Progenitor cell of endocrine pancreas (in vitro differentiated cells): Measurements from ENCODE around the gene WDR3. TPM values are rescaled to one million over a fixed set of nuclear protein-coding genes. Genes with fewer than 3 reads are reported as not detected.

Experiments
- DNase-seq: peaks from one replicate; pipeline ENCODE4 v3.0.0; 2021; ENCODE audit warnings: low spot score; ENCODE audit not compliant: unreplicated experiment
- H3K27ac Mint-ChIP-seq: 2 replicates; pipeline ENCODE4 v1.8.0; 2021; ENCODE audit warnings: mild to moderate bottlenecking, moderate library complexity, mixed read lengths
- H3K27me3 Mint-ChIP-seq: 2 replicates; pipeline ENCODE4 v1.8.0; 2021; ENCODE audit warnings: mixed read lengths
- H3K36me3 Mint-ChIP-seq: 2 replicates; pipeline ENCODE4 v1.8.0; 2022; ENCODE audit warnings: mixed read lengths; ENCODE audit not compliant: insufficient read depth
- H3K4me1 Mint-ChIP-seq: 2 replicates; pipeline ENCODE4 v1.8.0; 2021; ENCODE audit warnings: low read depth, mixed read lengths
- H3K4me3 Mint-ChIP-seq: 2 replicates; pipeline ENCODE4 v1.8.0; 2021; ENCODE audit warnings: low read depth, mild to moderate bottlenecking, moderate library complexity, mixed read lengths
- H3K9me3 Mint-ChIP-seq: 2 replicates; pipeline ENCODE4 v1.8.0; 2021; ENCODE audit warnings: low read depth, mixed read lengths
- total RNA-seq: library from RNA; stranded (reverse); gene quantifications from 2 replicates; pipeline ENCODE4 v1.2.1, GENCODE V29; 2021
- TF ChIP-seq, protein P1 (sequence below): fragments of 200-600 bp; sonication (generic); IDR thresholded peaks from one replicate; pipeline ENCODE4 v1.5.0; 2021; ENCODE audit warnings: antibody characterized with exemption, mild to moderate bottlenecking; ENCODE audit not compliant: unreplicated experiment

The WDR3 gene
- total RNA-seq, 1 donor from 2014 or later, result 28.6 TPM

DNA sequence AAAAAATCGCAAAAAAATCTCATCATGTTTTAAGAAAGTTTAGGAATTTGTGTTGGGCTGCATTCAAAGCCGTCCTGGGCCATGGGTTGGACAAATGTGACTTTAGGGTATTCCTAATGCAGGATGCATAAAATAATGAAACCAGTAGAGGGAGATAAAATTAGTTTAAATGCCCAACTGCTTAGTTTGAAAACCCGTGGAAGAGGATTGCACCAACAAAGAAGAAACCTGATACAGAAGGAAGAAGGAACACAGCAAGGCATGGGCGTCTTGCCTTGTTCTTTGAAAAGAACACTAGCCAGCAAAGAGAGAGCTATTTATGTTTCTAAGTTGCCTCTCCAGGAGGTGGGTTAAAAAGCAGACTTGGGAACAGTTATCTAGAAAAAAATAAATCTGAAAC, 37.9 kb downstream of the WDR3 start:
- Mint-ChIP-seq H3K4me1 (no peaks in the 10 kb centered on the region), H3K4me3 (no peak overlapping the region), H3K36me3 (no peaks in the 10 kb centered on the region), H3K27ac (no peak overlapping the region), H3K27me3 (no peaks in the 10 kb centered on the region), H3K9me3 (no peaks in the 10 kb centered on the region)
- no peak for DNase-seq
- TF ChIP-seq, protein P1, sequence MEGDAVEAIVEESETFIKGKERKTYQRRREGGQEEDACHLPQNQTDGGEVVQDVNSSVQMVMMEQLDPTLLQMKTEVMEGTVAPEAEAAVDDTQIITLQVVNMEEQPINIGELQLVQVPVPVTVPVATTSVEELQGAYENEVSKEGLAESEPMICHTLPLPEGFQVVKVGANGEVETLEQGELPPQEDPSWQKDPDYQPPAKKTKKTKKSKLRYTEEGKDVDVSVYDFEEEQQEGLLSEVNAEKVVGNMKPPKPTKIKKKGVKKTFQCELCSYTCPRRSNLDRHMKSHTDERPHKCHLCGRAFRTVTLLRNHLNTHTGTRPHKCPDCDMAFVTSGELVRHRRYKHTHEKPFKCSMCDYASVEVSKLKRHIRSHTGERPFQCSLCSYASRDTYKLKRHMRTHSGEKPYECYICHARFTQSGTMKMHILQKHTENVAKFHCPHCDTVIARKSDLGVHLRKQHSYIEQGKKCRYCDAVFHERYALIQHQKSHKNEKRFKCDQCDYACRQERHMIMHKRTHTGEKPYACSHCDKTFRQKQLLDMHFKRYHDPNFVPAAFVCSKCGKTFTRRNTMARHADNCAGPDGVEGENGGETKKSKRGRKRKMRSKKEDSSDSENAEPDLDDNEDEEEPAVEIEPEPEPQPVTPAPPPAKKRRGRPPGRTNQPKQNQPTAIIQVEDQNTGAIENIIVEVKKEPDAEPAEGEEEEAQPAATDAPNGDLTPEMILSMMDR, result peak; percentile 10

DNA sequence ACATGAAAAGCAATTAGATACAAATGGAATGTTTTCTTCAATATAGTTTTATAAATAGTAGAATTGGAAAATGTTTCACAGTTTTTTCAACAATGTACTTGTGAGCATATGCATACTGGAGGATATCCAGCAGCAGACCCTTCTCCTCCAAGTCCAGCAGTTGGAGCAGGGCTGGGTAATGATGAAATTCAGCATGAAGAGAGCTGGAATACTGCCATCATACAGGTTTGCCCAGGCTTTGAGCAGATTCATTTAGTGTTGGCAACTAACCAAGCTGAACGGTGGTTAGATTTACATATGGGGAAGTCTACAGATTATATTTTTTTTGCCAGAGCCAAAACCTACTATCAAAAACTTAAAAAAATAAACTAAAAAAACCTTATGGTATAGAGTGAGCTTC, 38.3 kb downstream of the WDR3 start:
- DNase-seq, result no peak
- H3K36me3 Mint-ChIP-seq, result no peaks in the 10 kb centered on the region
- no peaks in the 10 kb centered on the region for H3K27me3 Mint-ChIP-seq
- H3K4me3 Mint-ChIP-seq, result no peak overlapping the region
- H3K27ac Mint-ChIP-seq, result no peak overlapping the region
- TF ChIP-seq, protein P1, result no peak
- H3K9me3 Mint-ChIP-seq, result no peaks in the 10 kb centered on the region
- no peaks in the 10 kb centered on the region for H3K4me1 Mint-ChIP-seq

DNA sequence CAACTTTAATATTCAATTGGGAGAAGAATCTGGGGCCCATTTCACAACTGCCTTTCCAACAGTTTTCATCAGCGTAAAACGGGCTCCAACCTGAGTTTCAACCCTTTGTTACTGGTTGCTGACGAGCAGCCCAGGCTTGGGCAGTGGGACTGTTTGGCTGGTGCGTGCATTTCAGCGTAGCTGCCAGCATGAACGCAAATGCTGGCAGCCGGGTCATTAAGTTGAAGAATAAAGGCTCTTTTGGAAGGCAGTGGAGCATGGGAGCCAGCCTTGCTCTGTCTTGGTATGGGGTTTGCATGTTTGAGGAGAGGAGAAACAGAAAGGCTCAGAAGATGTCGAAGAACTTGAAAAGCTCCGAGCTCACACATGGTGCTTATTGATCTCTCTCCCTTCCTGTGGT, 40.7 kb downstream of the WDR3 start:
- TF ChIP-seq, protein P1, result no peak
- DNase-seq, result no peak
- Mint-ChIP-seq H3K4me1 (no peaks in the 10 kb centered on the region), H3K36me3 (no peaks in the 10 kb centered on the region), H3K27me3 (no peaks in the 10 kb centered on the region), H3K4me3 (no peak overlapping the region), H3K27ac (no peak overlapping the region), H3K9me3 (no peaks in the 10 kb centered on the region)

DNA sequence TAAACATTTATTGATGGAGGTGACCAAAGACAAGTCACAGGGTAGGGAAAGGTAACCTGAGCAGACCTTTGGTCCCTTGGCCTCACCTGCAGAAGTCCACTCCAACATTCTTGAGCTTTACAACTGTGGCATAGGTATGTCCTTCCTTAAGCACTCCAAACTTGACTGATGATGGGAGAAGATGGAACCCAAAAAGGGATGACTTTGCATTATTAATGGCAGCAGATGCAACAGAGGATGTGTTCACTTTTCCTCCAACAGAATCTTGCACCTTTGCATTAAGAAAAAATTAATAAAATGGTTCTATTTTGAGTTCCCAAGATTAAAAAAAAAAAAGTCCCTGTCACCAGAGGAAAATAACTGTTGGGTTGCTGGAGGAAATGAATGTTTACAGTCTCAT, 42.2 kb downstream of the WDR3 start:
- Mint-ChIP-seq H3K4me1 (no peaks in the 10 kb centered on the region), H3K9me3 (no peaks in the 10 kb centered on the region), H3K4me3 (no peak overlapping the region), H3K27ac (no peak overlapping the region), H3K27me3 (no peaks in the 10 kb centered on the region), H3K36me3 (no peaks in the 10 kb centered on the region)
- TF ChIP-seq, protein P1, result no peak
- DNase-seq, result no peak

- H3K27ac Mint-ChIP-seq, result no peak overlapping the region
- H3K9me3 Mint-ChIP-seq, result no peaks in the 10 kb centered on the region
- no peak overlapping the region for H3K4me3 Mint-ChIP-seq
- no peaks in the 10 kb centered on the region for H3K4me1 Mint-ChIP-seq
- H3K27me3 Mint-ChIP-seq, result no peaks in the 10 kb centered on the region
- no peaks in the 10 kb centered on the region for H3K36me3 Mint-ChIP-seq
- TF ChIP-seq, protein P1, result no peak
- DNase-seq, result no peak
Observed at GRCh38 chr1:117976381-117976780, 46.8 kb downstream of the WDR3 start.
